NCI-H82 (cell line): Measurements from ENCODE around the gene HOXB8.

ENCODE experiments used
- DNase-seq: peaks from one replicate; lab custom pipeline; 2025; lab: John Stamatoyannopoulos, UW

Gene HOXB8

DNA sequence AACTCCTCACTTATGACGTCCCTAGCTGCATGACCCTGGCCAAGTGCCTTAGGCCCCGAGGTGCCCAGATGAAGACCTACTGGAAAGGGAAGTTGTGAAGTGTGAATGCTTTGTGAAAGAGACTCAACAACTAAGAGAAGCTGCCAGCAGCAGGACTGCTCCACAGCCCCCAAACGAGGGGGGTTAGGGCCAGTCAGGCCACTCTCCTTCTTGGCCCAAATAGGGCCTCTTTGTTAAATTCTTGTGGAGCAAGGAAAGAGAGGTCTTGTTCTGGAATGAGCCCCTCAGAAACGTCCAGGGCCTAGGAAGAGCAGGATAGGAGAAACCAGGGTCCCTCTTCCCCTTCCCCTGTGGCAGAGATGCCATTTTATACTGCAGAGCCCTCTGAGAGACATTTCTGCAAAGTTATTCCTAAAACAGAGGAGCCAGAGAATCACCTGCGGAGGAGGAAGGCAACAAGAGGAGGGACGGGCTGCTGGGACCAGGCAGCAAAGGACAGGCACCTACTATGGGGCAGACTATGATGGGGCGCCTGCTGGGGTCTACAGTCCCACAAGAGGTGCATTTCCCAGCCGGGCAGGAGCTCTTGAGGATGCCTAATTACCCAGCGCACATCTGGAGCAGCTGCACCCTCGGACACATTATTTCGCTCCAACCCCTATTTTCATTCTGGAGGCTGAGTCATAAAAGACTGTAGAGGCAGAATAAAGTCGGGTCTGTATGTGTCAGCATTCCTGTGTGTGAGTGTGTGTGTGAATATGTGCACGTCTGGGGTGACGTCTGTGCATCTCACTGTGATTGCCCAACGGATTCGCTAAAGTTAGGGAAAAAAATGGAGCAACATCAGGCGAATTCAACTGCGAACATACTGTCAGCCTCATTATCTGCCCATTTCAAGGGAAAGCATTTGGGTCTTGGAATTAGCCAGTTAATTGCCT lies 22.5 kb upstream of the HOXB8 start:
- no peak for DNase-seq

DNA sequence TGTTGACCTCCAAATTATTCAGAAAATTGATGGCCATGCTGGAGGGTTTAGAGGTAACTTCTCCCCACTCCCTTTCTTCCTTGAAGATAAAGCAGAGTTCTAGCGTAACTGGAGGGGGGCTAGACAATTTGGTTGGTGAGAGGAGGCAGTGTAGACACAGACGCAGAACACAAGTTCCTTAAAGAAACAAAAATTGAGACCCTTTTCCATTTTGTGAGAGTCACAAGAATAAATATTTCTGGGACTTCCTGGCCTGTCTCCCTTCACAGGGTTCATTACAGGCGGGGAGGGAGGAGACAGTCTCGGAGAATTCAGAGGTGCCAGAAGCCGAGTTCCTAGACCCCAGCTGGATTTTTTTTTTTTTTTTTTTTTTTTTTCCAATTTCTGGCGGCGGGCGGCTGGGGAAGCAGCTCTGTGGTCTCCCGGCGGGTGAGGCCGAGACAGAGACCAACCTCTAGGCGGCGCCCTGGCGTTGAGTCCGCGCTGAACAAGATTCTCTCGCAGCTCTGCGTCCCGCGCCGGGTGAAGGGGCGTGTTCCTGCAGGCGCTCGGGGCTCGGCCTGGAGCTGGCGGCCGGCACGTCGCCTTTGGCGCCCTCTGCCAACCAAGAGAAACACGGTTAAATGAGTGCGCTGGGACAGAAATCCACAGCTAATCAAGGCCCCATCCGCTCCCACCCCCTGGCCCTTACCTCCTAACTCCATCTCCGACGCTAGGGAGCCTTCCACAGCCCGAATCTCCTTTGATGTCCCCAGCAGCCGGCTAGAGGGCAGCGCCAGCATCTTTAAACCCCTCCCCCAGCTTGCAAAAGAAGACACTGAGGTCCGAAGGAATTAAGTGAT lies 21.3 kb upstream of the HOXB8 start:
- peak; percentile 80 for DNase-seq

DNA sequence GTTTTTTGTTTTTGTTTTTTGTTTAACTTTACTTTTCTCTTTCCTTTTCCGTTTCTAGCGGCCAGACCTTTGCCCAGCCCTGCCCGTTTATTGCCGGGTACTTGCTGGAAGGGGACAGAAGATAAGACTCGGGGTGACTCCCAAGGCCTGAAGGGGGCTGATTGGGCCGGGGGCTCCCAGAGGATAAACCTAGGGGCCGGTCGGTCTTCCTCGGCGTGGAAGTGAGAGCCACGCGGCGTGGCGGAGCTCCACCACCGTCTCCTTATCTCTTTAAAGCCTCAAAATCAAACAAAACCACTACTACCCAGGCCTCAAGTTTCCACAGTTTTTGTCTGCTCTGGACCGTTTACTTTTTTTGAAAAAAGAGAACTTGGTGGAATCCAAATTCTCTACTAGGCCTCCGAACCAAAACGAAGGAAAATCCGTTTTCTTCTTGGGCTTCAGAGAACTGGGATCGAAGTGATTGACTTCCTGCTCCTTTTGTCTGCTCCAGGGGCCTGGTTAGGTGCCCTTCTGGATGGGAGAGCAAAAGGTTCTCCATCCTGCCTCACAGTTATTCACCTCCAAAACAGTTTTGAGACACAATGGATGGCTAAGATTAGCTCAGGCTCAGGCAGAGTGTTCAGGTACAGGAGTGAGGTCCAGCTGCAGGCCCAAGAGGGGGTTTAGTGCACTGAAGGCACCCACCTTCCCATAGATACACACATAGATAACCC lies 19.6 kb upstream of the HOXB8 start:
- no peak for DNase-seq

DNA sequence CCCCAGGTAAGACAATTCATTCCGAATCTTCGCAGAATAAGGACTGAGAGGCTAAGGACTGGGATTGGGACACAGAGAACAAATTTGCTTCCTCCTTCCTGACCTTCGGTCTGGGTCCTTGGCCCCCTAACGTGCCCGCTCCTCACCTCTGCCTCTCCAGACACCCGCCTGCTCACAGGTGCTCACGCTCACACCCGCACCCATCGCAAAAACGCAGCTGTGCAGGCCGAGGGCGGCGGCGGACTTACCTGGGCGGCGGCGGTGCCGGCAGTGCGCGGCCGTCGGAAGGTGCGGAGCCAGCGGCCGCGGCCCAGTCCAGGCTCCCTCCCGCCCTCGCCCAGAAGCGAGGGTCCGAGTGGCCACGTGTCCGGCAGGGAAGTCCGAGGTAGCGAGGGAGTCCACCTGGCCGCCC lies 18.2 kb upstream of the HOXB8 start:
- no peak for DNase-seq

DNA sequence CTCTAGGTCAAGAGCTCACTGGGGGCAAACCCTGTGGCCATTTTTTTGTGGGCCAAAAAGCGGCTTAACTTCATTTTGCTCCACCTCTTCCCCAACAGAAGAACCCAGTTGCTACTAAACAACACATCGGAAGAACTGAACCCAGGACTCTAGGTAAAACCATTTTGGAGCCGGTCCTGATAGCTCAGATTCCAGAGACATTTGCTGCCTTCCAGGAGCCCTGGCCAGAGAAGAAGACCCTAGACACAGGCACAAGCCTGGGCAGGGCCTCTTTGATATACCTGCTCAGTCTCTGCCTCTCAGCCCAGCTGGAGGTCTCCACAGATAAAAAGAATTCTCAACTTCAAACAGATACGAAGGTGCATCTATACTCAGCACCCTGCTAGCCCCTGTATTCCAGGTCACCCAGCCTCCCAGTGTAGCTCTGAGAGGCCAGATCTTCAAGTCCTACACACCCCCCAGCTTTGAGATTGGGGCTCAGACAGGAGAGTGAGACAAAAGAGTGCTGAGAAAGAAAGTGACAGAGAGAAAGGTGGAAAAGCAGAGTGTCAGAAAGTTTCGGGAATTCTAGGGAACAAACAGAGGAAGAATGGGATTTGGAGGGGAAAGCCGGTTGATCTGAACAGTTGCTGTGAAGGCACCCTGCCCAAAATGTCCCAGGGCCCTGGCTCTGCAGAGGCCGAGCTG lies 17.6 kb upstream of the HOXB8 start:
- DNase-seq = no peak

DNA sequence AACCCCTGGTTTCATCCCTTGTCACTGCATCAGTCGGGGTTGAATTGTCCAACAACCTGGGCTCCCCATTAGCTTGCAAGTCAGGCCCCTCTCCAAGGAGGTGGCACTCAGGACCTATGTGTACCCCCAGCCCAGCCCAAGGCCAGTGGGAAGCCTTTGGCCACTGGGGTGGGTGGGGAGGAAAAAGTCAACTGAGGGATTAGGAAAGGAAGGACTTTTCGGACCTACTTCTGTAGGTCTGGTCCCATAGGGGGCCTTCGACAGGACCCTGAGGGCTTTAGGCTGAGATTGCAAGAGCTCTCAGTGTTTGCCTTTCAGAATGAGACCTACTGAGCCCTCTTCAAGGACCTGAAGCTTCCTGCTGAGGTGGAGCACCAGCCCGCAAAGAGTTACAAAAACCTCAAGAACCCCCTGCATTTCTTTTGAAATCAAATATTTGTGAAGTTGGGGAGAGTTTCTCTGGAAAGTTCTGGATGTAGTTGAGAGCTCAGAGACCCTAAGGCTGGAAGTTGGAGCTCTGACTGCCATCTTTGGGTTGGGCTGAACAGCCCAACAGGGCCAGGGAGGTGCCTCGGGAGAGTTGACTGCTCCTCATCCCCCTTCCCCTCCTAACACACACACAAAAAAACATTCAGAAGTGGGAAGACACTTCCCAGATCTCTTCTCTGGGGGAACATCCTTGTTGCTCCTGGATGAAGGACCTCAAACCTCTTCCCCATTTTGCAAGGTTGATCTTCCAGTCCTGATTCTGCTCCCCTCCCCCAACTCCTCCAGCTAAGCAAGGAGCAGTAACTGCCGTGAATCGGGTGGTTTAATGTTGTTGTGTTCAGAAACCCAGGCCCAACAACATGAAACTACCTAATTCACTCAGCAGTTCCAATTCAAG lies 16.8 kb upstream of the HOXB8 start:
- no peak for DNase-seq

DNA sequence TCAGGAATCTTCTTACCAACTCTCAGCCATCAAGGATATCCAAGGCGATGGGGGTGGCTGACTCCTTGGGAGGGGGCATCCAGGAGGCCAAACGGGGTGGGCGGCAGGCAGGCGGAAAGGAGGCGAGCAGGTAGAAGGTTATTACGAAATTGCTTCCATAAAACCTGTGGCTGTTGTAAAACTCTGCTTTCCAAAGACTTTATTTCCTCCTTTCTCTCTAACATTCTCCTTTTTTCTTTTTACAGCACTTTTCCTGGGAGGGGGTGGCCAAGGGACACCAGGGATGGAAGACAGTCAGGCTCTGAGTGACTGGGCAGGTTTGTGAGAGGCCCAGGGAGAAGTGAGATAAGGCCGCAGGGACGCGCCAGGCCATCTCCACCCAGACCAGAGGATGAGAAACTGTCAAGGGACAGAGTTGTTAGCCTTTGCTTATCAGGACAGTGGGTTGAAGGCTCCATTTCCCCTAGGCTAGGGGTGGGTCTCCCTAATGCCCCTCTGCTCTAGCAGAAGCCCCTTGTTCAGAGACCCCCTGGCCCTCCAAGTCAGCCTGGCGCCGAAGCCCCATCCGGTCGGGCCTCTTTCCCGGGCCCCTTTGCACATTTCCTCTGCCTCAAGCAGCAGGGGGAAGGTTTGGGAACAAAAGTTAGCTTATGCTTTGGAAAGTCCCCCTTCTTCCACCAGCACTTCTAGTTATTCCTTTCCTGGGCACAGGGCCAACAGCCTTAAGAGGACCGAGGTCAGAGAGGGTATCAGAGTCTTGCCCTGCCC lies 16.0 kb upstream of the HOXB8 start:
- DNase-seq = no peak

DNA sequence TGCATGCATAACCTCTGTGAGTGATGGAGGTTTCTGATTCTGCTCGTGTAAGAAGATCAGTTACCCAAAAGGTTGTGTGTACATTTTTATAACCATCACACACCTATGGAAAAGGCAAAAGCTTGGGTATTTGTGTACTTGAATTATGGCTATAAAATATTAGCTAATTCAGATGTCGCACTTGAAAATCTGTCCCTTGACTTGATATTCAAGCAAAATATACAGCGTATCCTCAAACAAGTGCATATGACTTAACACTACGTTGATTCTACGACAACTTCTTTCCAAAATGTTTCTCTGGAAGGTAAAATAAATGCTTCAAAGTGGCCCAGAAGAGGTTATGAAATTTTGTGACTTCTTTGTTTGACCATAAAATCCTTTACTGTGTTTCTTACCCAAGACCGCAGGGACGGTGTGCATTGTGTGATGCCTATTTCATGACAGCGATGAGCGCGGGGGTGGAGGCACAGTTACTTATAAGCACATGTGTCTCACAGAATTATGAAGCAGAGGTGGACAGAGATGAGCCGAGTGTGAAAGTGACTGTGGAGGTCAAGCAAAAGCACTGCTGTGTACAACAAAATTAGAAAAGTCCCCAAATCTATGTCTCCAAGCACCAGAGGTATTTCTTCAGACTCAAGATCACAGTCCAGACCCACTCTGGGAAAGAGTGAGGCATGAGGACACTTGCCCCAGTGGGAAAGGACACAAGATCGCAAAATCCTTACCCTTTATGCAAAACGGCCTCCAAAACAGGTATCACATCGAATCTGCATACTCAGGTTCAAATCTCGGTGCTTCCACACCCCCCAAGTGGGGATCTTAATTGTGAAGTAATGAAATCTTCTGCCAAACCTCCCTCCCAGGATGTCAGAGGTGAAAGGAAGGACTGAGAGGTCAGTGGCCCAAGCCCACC lies 15.2 kb upstream of the HOXB8 start:
- DNase-seq = no peak

DNA sequence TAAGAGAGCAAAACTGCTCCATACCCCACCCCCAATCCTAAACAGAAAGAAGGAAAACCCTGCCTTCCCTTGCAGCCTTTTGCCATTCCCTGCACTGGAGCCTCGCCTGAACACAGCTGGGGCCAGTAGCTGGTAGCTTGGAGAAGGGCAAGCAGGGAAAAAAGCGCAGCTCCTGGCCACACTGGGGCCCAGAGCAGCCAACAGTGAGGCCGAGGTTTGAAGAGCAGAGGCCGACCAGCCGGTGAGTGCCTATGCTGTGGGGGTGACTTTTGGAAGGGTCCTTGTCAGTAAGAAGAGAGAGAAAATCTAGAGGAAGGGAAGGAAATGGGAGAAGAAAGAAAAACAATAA lies 14.3 kb upstream of the HOXB8 start:
- no peak for DNase-seq

DNA sequence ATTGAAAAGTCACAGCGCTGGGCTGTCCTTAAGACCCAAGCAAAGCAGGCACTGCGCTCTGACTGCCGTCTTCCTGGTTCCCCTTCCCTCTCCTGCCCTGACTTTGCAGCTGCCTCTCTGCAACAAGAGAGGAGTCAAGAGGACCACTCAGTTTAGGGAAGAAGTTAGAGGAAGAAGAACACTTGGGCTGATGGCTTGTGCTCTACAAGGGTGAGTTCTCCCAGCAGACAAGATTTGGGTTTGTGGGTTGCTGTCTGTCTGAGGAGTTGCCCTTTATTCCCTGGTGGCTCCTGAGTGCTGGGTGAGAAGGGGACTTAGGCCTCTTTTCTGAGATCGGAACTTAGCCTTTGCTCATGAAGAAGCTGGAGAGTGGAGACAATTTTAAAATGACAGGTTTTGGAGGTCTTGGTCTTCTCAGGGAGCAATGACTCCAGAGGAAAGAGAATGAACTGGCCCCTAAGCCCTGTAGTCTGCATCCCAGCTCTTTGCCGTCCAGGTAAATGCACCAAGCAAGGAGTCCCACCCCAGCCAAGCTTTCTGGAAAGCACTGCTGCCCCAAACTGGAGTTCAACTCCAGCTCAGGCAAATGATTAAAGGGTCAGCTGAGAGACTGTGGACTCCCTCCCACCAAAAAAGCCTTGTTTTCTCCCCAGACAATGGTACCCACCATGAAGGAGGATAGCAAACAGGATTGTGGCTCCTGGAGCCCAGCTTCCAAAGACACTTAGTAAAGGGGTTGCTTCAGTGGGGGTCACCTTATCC lies 13.7 kb upstream of the HOXB8 start:
- DNase-seq = no peak

DNA sequence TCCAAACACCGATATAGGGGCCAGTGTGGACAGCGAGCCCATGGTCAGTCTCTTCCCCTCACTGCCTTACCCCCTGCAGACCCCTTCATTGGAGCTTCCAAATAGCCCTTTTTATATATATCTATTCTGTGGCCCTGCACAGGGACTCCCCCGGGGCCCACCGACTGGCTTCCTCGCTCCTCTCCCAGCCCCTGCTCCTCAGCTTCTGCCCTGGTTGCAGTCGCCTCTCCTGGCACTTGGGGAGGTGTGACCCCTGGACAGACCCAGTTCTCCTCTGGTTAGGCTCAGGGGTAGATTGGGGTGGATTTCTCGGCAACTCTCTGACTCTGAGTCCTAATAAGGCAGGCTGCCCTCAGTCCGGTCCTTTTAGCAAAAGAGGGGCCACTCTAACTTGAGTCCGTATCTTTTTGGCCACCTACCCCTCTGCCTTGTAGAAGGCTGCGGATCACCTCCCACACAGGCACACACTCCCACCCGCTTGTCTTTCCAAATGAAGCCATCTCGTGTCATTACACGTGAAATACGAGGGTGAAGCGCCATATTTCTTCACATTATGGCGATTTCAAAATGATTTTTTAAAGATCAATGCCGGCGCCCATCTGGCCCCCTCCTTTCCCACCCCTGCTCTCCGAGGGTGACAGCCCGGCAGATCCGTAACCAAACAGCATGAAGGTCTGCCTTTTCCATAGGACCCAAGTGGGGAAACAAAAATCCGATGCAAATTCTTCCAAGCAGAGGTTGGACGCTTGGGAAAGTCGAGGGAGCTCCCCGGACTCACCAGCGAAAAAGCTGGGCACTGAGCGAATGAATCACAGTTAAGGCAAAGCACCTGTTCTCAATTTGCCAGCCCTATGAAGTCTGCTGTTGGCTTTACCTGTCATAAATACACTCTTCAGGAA lies 12.8 kb upstream of the HOXB8 start:
- DNase-seq = no peak

DNA sequence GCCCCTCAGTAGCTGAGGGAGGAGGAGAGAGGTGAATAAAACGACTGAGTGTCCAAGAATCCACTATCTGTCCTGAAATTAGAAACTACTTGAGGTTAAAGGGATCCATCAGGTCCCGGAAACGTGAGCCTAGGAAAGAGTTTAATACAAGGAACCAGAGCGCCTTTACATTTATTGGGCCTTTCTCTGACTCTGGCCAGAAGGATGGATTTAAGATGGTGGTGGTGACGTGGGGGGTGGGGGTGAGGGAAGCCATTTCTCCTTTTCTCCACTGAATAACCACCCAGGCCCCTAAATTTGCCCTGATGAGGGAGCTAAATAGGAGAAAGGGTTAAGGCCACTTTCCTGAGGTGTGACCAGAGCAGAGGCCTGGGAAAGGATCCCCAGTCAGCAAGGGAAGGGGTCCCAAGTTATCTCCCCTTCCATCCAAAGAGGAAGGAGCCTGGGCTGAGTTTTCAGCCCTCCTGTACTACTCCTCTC lies 12.1 kb upstream of the HOXB8 start:
- DNase-seq = no peak

DNA sequence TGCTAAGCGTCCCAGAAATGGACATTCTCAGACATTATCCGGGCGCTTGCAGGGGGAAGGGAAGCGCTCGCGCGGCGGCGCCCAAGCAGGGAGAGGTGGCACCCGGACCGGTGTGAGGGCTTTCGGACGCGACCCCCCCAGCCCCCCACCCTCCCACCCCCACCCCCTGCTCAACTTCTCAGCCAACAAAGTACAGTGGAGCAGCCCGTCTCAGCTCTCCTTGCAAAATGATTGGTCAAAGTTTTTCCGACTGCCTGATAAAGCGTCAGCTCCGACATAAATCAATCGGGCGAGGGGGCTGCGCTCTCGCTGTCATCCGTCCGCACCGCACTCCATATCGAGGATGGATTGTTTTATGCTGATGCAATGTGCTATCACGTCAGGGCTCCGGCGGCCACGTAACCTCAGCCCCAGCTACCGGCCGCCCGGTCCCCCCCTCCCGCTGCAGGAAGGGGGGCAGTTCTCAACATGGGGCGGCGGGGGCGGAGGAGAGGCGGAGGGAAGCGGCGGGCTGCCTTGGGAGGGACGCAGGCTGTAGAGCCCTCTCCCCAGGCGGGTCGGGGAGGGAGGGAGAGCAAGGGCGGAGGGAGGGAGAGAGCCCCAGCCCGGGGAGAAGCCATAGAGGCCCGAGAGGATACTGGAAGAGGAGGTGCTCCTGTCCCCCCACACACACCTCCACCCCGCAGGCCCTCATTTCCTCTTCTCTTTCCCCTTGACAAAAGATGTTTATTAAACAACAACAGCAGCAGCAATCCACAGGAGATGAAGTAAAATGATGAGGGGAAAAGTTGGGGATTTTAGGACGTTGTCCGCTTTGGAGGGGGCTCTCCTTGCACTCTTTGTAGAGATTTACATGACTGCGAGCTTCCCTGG lies 11.4 kb upstream of the HOXB8 start, which contains the start of gene HOXB9:
HOXB9 (minus strand) TSS at position 114 of the 873 bp plus-strand sequence; CDS start at position 25, 89 bp downstream.
- DNase-seq = peak; percentile 17

DNA sequence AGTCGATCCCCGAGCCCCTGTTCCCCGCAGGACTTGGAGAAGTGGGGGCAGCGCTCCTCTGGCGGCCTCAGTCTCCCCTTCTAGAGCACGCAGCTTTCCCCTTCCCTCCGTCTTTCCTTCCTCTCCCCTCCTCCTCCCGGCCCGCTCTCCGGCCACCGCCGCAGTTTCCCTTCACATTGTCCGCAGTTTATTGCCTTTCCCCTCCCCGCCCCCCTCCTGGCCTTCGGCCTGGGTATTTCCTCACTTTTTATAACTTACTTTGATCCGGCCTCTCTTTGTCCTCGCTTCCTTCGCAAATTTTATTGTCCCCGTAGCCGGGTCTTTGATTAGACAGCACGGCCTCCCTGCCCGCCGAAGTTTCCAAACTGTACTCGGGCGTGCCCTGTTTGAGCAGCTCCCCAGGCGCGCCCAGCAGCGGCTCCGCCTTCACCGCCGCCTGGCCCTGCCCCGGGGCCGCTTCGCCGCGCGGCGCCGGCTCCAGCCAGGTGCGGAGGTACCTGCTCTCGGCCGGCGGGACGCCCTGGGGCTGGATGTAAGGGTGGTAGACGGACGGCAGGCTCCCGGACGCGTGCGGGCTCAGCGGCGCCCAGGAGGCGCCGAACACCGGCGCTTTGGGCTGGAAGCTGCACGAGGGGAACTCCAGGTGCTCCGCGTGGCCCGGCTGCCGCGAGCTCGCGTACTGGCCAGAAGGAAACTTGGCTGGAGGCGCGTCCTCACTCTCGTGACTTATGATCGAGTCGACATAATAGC lies 10.6 kb upstream of the HOXB8 start:
- no peak for DNase-seq
